Lower leg skin (tissue), 4 donors: ENCODE measurements around the gene PPIF. TPM values are rescaled to one million over a fixed set of nuclear protein-coding genes. Genes with fewer than 3 reads are reported as not detected.
A peak's percentile ranks its signal among the peaks of the same experiment; 100 is the strongest.

ENCODE experiments used
- DNase-seq, 2 donors: peaks; one replicate each; pipeline ENCODE4 v3.0.0-alpha.2; 2019; ENCODE audit warnings: low spot score in 2 of 2
- H3K4me3 ChIP-seq: fragments of 200-600 bp; sonication (generic); 2 replicates; pipeline ENCODE4 v1.5.1; 2017; ENCODE audit warnings: mild to moderate bottlenecking, low read depth; ENCODE audit not compliant: poor library complexity, severe bottlenecking
- POLR2A ChIP-seq, 2 donors: fragments of 450-650 bp; IDR thresholded peaks; one replicate each; pipeline ENCODE4 v1.6.1; 2016 to 2017; ENCODE audit warnings: antibody characterized with exemption in 2 of 2, mild to moderate bottlenecking in 1 of 2, moderate library complexity in 1 of 2
- WGBS, 2 donors: methylation state at CpG; one replicate each; pipeline ENCODE4 v1.1.5; 2018; 5-methylcytosine and 5-hydroxymethylcytosine counted together
- intact Hi-C: fragments of 100-400 bp; cut with DNase I; formaldehyde crosslinking; loops from one replicate; pipeline ENCODE4 v1.15.0; 2023; ENCODE audit warnings: low total_unique reads
- total RNA-seq, 4 donors: library from RNA; depleted of rRNA; stranded (reverse); fragments of >200 nt; gene quantifications; one replicate each; pipeline ENCODE4 v1.1.0, GENCODE V29; 2016
- TF ChIP-seq, protein P1 (sequence below), 3 donors: fragments of 450-650 bp; IDR thresholded peaks; one replicate each; pipeline ENCODE4 v1.5.1; 2016; ENCODE audit warnings: antibody characterized with exemption in 3 of 3, mild to moderate bottlenecking in 3 of 3, moderate library complexity in 2 of 3

Gene PPIF
- total RNA-seq, 4 donors from 2014 or later: 59.3 to 123 (median 78.3) TPM

GRCh38 chr10:79346388-79347225 is 662 bp upstream of the PPIF start:
- intact Hi-C loops: no loop called here
- H3K4me3 ChIP-seq: no peak overlapping the region
- peak in 1 of 2 donors; percentile 84 for DNase-seq
- TF ChIP-seq POLR2A (IDR thresholded peaks at IDR 0.05): no peak
- TF ChIP-seq, protein P1, sequence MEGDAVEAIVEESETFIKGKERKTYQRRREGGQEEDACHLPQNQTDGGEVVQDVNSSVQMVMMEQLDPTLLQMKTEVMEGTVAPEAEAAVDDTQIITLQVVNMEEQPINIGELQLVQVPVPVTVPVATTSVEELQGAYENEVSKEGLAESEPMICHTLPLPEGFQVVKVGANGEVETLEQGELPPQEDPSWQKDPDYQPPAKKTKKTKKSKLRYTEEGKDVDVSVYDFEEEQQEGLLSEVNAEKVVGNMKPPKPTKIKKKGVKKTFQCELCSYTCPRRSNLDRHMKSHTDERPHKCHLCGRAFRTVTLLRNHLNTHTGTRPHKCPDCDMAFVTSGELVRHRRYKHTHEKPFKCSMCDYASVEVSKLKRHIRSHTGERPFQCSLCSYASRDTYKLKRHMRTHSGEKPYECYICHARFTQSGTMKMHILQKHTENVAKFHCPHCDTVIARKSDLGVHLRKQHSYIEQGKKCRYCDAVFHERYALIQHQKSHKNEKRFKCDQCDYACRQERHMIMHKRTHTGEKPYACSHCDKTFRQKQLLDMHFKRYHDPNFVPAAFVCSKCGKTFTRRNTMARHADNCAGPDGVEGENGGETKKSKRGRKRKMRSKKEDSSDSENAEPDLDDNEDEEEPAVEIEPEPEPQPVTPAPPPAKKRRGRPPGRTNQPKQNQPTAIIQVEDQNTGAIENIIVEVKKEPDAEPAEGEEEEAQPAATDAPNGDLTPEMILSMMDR (IDR thresholded peaks at IDR 0.05): no peak
- 60% methylated on average over 11 to 12 of the region's 12 CpGs for WGBS, 2 donors

DNA sequence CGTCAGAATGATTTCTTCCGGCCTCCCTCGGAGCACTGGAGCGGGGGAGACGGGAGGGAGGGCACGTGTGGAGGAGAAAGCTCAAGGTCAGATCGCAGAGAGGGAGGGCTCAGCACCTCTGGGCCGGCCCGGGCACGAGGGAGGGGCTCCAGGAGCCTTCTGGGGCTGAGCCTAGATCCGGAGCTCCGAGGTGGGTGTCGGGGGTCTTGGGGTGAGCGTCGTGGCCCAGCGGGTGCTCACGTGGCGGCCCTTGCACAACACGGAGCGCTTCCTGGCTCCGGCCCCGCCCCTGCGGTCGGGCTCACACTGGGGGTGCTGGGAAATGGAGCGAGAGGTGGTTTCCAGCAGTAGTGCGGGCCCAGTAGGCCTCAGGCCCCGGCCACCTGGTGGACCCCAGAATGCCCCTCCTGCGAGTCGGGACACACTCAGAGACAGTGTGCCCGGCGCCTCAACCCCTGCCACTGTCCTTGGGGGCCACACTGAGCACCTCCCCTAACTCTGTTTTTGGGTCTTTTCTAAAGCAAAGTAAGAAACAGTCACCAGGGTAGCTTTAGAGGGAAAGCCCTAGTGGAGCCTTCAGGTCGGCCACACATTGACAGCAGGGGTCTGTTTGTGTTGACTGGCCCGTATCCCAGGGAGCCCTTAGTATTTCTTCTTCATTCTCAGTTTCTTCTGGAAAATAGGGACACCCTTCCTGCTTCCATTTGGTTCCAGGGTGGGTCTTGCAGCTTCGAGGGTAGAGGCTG is 798 bp downstream of the PPIF start:
- TF ChIP-seq POLR2A (IDR thresholded peaks at IDR 0.05): no peak
- TF ChIP-seq, protein P1 (IDR thresholded peaks at IDR 0.05): no peak
- intact Hi-C loops: no loop called here
- WGBS, 2 donors: 6 to 8% methylated on average over 32 of the region's 34 CpGs
- peak; percentile 65 to 92 for DNase-seq
- peak overlapping the region; percentile 86 for H3K4me3 ChIP-seq

DNA sequence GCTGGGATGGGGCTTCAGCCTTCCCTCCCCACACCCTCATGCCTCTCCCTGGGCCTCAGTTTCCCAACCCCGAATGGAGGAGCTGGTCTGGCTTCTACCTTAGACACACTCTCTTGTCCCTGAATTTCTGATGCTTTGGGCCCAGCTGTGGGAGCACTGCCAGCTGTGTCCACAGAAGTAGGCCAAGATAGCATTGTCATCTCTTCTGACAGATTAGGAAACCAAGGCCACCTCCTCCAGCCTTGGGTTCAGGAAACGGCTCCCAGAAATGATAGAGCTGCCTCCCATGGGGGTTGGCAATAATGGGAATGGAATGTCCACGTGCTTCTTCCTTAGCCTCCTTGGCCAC is 1.3 kb downstream of the PPIF start:
- WGBS, 2 donors: 68 to 79% methylated on average over 3 of the region's 3 CpGs
- intact Hi-C loops: no loop called here
- TF ChIP-seq POLR2A (IDR thresholded peaks at IDR 0.05): no peak
- TF ChIP-seq, protein P1 (IDR thresholded peaks at IDR 0.05): no peak
- DNase-seq: peak; percentile 19 to 85
- no peak overlapping the region for H3K4me3 ChIP-seq

- TF ChIP-seq, protein P1 (IDR thresholded peaks at IDR 0.05): no peak
- no peak for TF ChIP-seq POLR2A (IDR thresholded peaks at IDR 0.05)
- no peak overlapping the region for H3K4me3 ChIP-seq
- WGBS, 2 donors: 81 to 83% methylated on average over 6 of the region's 6 CpGs
- DNase-seq: peak; percentile 14 to 82
- intact Hi-C loops: no loop called here
These were observed 1.8 kb downstream of the PPIF start for GRCh38 chr10:79349072-79349491.

GRCh38 chr10:79349766-79350406 is 2.6 kb downstream of the PPIF start:
- no peak overlapping the region for H3K4me3 ChIP-seq
- intact Hi-C loops: no loop called here
- WGBS, 2 donors: 72 to 84% methylated on average over 6 of the region's 6 CpGs
- peak in 1 of 2 donors; percentile 74 for DNase-seq
- TF ChIP-seq, protein P1 (IDR thresholded peaks at IDR 0.05): no peak
- no peak for TF ChIP-seq POLR2A (IDR thresholded peaks at IDR 0.05)
